ENCODE data around the gene SMIM14.
A peak's percentile ranks its signal among the peaks of the same experiment; 100 is the strongest.
"Not testable (repeated sequence)": the region's sequence is repeated elsewhere in the genome, so short reads cannot be mapped to it uniquely, and the experiment has no call there.

SMIM14 gene

DNA sequence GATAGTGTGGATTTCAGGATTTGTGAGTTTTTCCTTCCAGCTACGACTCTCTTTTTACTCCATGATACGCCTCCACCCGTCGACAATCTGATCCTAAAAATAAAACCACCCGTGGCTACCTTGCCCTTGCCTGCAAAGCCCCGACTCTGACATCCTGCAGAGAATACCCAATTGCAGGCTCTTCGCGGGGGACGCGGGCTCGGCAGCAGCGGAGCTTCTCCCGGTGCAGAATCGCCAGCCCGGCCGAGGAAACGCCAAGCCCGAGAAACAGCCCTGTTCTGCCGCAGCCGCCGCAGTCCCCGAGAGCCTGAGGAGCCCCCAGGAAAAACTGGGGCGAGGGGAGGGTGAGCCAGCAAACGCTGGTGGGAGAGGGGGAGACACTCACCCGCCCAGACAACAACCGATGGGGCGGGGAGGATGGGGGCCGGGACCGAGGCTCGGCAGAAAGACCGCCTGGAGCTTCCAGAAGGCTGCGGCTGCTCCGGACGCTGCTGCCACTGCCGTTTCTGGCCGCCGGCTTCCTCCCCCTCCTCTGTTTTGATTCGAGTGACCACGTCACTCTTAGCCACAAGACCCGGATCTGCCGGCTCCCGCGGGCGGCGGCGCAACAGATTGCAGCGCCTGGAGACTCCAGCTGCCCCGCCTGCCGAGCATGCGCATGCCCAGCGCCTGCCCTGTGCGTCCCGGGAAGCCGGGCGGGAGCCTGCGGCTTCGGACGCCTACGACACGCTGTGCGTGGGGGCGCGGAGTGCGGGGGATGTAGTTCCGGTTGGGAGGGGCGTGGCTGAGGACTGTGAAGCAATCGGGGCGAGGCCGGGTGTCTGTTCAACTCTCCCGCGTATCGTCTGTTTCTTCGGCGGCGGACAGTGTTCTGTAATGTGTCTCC is at the start of gene SMIM14:
SMIM14 (minus strand) TSS at position 512 of the 886 bp plus-strand sequence. CDS start 33,720 bp downstream, outside the sequence.
- Histone ChIP-seq H3K27ac (peak within 1 kb of the TSS; percentile 84 to 99 (median 95)), H3K4me3 (peak within 1 kb of the TSS; percentile 62 to 97 (median 77))

- Histone ChIP-seq H3K27ac (no peak overlapping the region), H3K4me3 (no peak overlapping the region)
Observed at GRCh38 chr4:39687014-39687413, 48.3 kb upstream of the SMIM14 start.

DNA sequence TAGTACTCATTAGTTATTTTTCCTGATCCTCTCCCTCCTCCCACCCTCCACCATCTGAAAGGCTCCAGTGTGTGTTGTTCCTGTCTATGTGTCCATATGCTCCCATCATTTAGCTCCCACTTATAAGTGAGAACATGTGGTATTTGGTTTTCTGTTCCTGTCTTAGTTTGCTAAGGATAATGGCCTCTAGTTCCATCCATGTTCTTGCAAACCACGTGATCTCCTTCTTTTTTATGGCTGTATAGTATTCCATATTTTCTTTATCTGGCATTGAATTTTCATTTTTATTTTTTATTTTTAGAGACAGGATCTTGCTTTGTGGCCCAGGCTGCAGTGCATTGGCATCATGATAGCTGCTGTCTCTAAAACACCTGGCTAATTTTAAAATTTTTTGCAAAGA is 47.3 kb upstream of the SMIM14 start:
- Histone ChIP-seq H3K27ac (no peak overlapping the region), H3K4me3 (no peak overlapping the region)

GRCh38 chr4:39682138-39682537 is 43.5 kb upstream of the SMIM14 start:
- H3K27ac ChIP-seq: peak overlapping the region in 1 of 21 experiments; percentile 27

GRCh38 chr4:39681003-39681402 is 42.3 kb upstream of the SMIM14 start:
- H3K27ac ChIP-seq, H3K4me3 ChIP-seq: not testable (repeated sequence)

More at GRCh38 chr4:39682138-39682537, 43.5 kb upstream of the SMIM14 start:
- H3K4me3 ChIP-seq: no peak overlapping the region

DNA sequence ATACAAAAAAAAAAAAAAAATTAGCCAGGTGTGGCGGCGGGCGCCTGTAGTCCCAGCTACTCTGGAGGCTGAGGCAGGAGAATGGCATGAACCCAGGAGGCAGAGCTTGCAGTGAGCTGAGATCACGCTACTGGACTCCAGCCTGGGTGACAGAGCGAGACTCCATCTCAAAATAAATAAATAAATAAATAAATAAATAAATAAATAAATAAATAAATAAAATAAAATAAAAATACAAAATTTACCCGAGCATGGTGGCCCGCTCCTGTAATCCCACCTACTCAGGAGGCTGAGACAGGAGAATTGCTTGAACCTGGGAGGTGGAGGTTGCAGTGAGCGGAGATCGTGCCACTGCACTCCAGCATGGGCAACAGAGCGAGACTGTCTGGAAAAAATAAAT is 37.0 kb upstream of the SMIM14 start:
- not testable (repeated sequence) for H3K27ac ChIP-seq, H3K4me3 ChIP-seq

GRCh38 chr4:39670296-39670695 is 31.6 kb upstream of the SMIM14 start:
- not testable (repeated sequence) for H3K4me3 ChIP-seq, H3K27ac ChIP-seq

DNA sequence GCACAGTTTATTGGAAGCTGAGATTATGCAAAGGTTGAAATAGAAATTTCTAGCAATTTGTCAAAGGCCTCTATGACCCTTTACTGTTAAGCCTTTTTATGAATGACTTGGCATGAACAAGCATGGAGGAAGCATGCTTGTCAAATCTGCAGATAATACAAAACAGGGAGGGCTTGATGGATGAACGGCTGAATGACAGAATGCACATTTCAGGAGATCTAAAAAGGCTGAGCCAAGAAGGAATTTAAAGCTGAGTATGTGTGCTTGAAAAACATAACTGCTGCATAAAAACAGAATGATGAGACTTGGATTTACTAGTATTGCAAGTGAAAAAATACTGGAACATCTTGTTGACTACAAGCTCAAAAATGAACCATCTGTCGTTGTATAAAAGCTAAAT is 30.2 kb upstream of the SMIM14 start:
- Histone ChIP-seq H3K27ac (no peak overlapping the region), H3K4me3 (no peak overlapping the region)

- no peak overlapping the region for H3K27ac ChIP-seq
- H3K4me3 ChIP-seq: no peak overlapping the region
Observed at GRCh38 chr4:39667706-39668105, 29.0 kb upstream of the SMIM14 start.

- no peak overlapping the region for H3K4me3 ChIP-seq
- H3K27ac ChIP-seq: no peak overlapping the region
Observed at GRCh38 chr4:39664828-39665731, 26.4 kb upstream of the SMIM14 start.

GRCh38 chr4:39662683-39663082 is 24.0 kb upstream of the SMIM14 start:
- no peak overlapping the region for H3K4me3 ChIP-seq
- no peak overlapping the region for H3K27ac ChIP-seq

- no peak overlapping the region for H3K27ac ChIP-seq
- no peak overlapping the region for H3K4me3 ChIP-seq
Observed at GRCh38 chr4:39660757-39661156, 22.1 kb upstream of the SMIM14 start.

DNA sequence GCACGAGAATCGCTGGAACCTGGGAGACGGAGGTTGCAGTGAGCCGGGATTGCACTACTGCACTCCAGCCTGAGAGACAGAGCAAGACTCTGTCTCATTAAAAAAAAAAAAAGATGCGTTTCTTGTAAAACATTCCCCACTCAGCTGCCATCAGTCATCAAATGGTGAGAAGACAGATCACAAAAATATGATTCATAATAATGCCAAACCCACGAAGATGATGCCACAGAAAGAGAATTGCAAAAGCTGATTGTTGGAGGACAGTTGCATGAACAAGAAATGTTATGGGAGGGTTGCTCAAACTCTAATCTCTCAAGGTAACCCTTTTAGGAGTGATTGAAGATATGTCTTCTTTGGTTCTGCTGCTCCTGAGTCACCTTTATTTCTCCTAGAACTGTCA is 21.4 kb upstream of the SMIM14 start:
- Histone ChIP-seq H3K27ac (peak overlapping the region in 1 of 21 experiments; percentile 15), H3K4me3 (no peak overlapping the region)

DNA sequence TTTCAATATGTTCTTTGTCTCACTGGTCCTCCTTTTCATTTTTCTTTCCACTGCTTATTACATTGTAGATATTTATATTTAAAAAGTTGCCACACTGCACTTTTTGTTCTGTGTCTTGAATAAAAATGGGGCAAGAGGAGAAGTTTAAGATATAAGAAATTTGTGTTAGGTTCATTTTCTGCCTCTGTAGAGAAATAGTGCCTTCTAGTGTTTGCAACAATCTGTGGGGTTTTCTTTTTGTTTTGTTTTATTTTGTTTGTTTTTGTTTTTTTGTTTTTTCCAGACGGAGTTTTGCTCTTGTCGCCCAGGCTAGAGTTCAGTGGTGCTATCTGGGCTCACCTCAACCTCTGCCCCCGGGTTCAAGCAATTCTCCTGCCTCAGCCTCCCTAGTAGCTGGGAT is 20.1 kb upstream of the SMIM14 start:
- Histone ChIP-seq H3K27ac (no peak overlapping the region), H3K4me3 (no peak overlapping the region)

DNA sequence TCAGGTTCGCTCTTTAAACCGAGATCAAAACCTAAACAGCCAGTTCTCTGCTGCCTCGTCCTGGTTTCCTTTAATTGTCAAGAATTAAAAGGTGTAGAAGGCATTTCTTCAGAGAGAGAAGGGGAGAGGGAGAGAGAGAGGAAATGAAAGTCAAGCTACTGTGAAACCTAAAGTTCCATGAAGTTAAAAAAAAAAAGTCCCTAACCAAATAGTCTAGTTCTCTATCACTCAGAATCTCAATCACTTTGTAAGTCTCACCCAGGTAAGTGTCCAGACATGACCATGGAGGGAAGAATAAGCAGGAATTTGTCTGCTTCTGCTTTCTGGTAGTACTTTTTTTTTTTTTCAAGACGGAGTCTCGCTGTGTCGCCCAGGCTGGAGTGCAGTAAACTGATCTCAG is 18.8 kb upstream of the SMIM14 start:
- Histone ChIP-seq H3K4me3 (no peak overlapping the region), H3K27ac (peak overlapping the region in 6 of 21 experiments; percentile 17 to 62 (median 46))

GRCh38 chr4:39656638-39657037 is 18.0 kb upstream of the SMIM14 start:
- H3K27ac ChIP-seq: peak overlapping the region in 6 of 21 experiments; percentile 39 to 62 (median 54)
- not testable (repeated sequence) for H3K4me3 ChIP-seq

DNA sequence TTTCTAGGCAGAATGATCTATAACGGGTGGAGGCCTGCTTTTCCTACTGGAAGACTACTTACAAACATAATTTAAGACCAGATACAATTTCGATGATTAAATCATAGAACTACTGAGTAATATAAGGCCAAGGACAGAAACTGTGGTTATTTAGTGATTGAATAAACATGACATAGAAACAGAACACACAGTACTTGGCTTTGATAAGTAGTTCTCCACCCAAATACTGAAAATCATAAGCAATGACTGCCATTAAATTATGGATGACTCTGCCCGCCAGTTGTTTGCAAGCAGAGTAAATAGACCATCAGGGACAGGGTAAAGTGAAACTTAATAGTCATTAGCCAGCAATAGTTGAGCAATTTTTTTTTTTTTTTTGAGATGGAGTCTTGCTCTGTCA is 17.2 kb upstream of the SMIM14 start:
- peak overlapping the region in 4 of 21 experiments; percentile 12 to 41 (median 34) for H3K27ac ChIP-seq

GRCh38 chr4:39655211-39655610 is 16.5 kb upstream of the SMIM14 start:
- Histone ChIP-seq H3K27ac (peak overlapping the region in 3 of 21 experiments; percentile 12 to 41 (median 30)), H3K4me3 (no peak overlapping the region)

More for the DNA sequence above, 17.2 kb upstream of the SMIM14 start:
- no peak overlapping the region for H3K4me3 ChIP-seq

- not testable (repeated sequence) for H3K27ac ChIP-seq, H3K4me3 ChIP-seq
Observed at GRCh38 chr4:39651586-39651985, 12.9 kb upstream of the SMIM14 start.

DNA sequence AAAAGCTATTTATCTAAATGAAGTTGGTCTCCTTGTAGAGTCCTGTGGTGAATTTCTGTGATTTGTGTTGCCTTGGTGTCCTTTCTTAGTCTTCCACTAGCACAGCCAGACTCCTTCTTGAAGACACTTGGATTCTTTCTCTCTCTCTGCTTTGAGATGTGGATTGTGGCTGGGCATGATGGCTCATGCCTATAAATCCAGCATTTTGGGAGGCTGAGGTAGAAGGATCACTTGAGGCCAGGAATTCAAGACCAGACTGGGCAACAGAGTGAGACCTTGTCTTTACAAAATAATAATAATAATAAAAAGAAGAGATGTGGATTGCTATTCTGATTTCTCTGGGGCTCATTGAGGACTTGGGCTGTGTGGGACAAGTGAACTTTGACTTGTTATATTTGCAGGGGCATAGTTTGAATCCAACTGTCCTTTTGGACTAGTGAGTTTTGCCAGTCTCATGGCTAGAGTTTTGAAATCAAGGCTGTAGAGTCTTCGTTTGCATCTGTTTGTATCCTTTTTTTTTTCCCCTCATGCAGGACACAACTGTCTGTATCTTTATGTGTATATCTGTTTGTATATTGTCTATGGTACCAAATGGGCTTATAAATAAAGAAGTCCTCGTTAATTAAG is 11.1 kb upstream of the SMIM14 start:
- Histone ChIP-seq H3K27ac (no peak overlapping the region), H3K4me3 (no peak overlapping the region)

Data from skin epidermis (tissue), 12 donors.